Neural cell (in vitro differentiated cells): ENCODE results near the gene FRMD4A. TPM values are rescaled to one million over a fixed set of nuclear protein-coding genes. Genes with fewer than 3 reads are reported as not detected.
"Not testable (repeated sequence)": the region's sequence is repeated elsewhere in the genome, so short reads cannot be mapped to it uniquely, and the experiment has no call there.

Experiments used
- H2AFZ ChIP-seq: fragments of 200-600, 300-800 bp; sonication (generic), shearing (Covaris generic); 2 replicates; pipeline ENCODE4 v1.6.0; 2014; ENCODE audit warnings: low read depth, mild to moderate bottlenecking, antibody characterized with exemption, low read length, moderate library complexity
- H3F3A ChIP-seq: fragments of 200-600 bp; shearing (Covaris generic); 2 replicates; pipeline ENCODE4 v1.6.1; 2016; ENCODE audit warnings: mild to moderate bottlenecking, moderate library complexity, mixed read lengths, antibody characterized with exemption, low read length; ENCODE audit not compliant: insufficient read depth, poor library complexity, severe bottlenecking
- H3K27ac ChIP-seq: fragments of 200-600, 300-800 bp; sonication (generic), shearing (Covaris generic); 2 replicates; pipeline ENCODE4 v1.5.1; 2014; ENCODE audit warnings: mild to moderate bottlenecking, low read length, moderate library complexity
- H3K27me3 ChIP-seq: fragments of 300-800, 200-600 bp; sonication (generic), shearing (Covaris generic); 2 replicates; pipeline ENCODE4 v1.6.0; 2014; ENCODE audit warnings: mild to moderate bottlenecking, low read depth, low read length, moderate library complexity; ENCODE audit not compliant: insufficient read depth
- H3K36me3 ChIP-seq: fragments of 300-800, 200-600 bp; sonication (generic), shearing (Covaris generic); 2 replicates; pipeline ENCODE4 v1.5.1; 2014; ENCODE audit warnings: mild to moderate bottlenecking, antibody characterized with exemption, low read length, moderate library complexity; ENCODE audit not compliant: insufficient read depth
- H3K4me2 ChIP-seq: fragments of 300-800, 200-600 bp; sonication (generic), shearing (Covaris generic); 2 replicates; pipeline ENCODE4 v1.6.0; 2014; ENCODE audit warnings: mild to moderate bottlenecking, low read length
- H3K4me3 ChIP-seq: fragments of 300-800, 200-600 bp; sonication (generic), shearing (Covaris generic); 2 replicates; pipeline ENCODE4 v1.5.1; 2014; ENCODE audit warnings: mild to moderate bottlenecking, low read length, moderate library complexity
- H3K79me2 ChIP-seq: fragments of 200-600 bp; shearing (Covaris generic); replicated peaks from 2 replicates; pipeline ENCODE4 v1.6.0; 2014; ENCODE audit warnings: mild to moderate bottlenecking, low read length, moderate library complexity; ENCODE audit not compliant: insufficient read depth
- H3K9ac ChIP-seq: fragments of 300-800, 200-600 bp; sonication (generic), shearing (Covaris generic); 2 replicates; pipeline ENCODE4 v1.6.1; 2016; ENCODE audit warnings: mild to moderate bottlenecking, low read length, mixed read lengths
- H3K9me2 ChIP-seq: fragments of 200-600 bp; shearing (Covaris generic); 2 replicates; pipeline ENCODE4 v1.6.1; 2016; ENCODE audit warnings: mild to moderate bottlenecking, low read length, mixed read lengths; ENCODE audit not compliant: insufficient read depth
- H3K9me3 ChIP-seq: fragments of 200-600, 300-800 bp; sonication (generic), shearing (Covaris generic); 2 replicates; pipeline ENCODE4 v1.6.1; 2016; ENCODE audit warnings: mild to moderate bottlenecking, mixed run types, low read length, moderate library complexity, mixed read lengths
- H4K20me1 ChIP-seq: fragments of 200-600 bp; shearing (Covaris generic); 2 replicates; pipeline ENCODE4 v1.6.1; 2016; ENCODE audit warnings: mild to moderate bottlenecking, mixed run types; ENCODE audit not compliant: insufficient read depth
- CTCF ChIP-seq: fragments of 450-650 bp; IDR thresholded peaks from 2 replicates; pipeline ENCODE4 v1.5.1; 2014; ENCODE audit warnings: antibody characterized with exemption, mild to moderate bottlenecking, moderate library complexity; ENCODE audit not compliant: poor library complexity, severe bottlenecking
- EP300 ChIP-seq: fragments of 450-650 bp; conservative IDR thresholded peaks from 2 replicates; pipeline ENCODE4 v1.6.1; 2014; ENCODE audit warnings: antibody characterized with exemption, mild to moderate bottlenecking, moderate library complexity; ENCODE audit not compliant: poor library complexity, severe bottlenecking
- EZH2 ChIP-seq: fragments of 200-600, 300-800 bp; shearing (Covaris generic), sonication (generic); IDR thresholded peaks from 2 replicates; pipeline ENCODE4 v1.6.1; 2014; ENCODE audit warnings: antibody characterized with exemption, low read length, borderline replicate concordance, mild to moderate bottlenecking; ENCODE audit not compliant: insufficient read depth, poor library complexity, severe bottlenecking
- MXI1 ChIP-seq: fragments of 450-650 bp; conservative IDR thresholded peaks from 2 replicates; pipeline ENCODE4 v1.6.1; 2014; ENCODE audit warnings: antibody characterized with exemption, mild to moderate bottlenecking; ENCODE audit not compliant: poor library complexity, severe bottlenecking
- POLR2AphosphoS5 ChIP-seq: IDR thresholded peaks from 2 replicates; pipeline ENCODE4 v1.6.1; 2012
- RAD21 ChIP-seq: fragments of 450-650 bp; conservative IDR thresholded peaks from 2 replicates; pipeline ENCODE4 v1.6.1; 2014; ENCODE audit warnings: antibody characterized with exemption, mild to moderate bottlenecking, moderate library complexity
- REST ChIP-seq: IDR thresholded peaks from 2 replicates; pipeline ENCODE4 v1.6.1; 2012; ENCODE audit warnings: borderline replicate concordance
- SMC3 ChIP-seq: fragments of 450-650 bp; conservative IDR thresholded peaks from 2 replicates; pipeline ENCODE4 v1.6.1; 2014; ENCODE audit warnings: antibody characterized with exemption, mild to moderate bottlenecking, moderate library complexity; ENCODE audit not compliant: poor library complexity
- TAF1 ChIP-seq: IDR thresholded peaks from 2 replicates; pipeline ENCODE4 v1.6.1; 2012; ENCODE audit warnings: low read depth
- polyA plus RNA-seq: library from polyadenylated mRNA; depleted of rRNA; stranded (reverse); fragments of >200 nt; gene quantifications from 2 replicates; pipeline ENCODE4 v1.2.3, GENCODE V29; 2014

FRMD4A gene
- polyA plus RNA-seq, 1 donor from 2014 or later: 36.5 TPM

- Histone ChIP-seq H4K20me1 (no peaks in the 10 kb centered on the region), H3K4me3 (no peak overlapping the region), H3K4me2 (no peak overlapping the region), H3K9ac (no peak overlapping the region), H3K9me2 (no peaks in the 10 kb centered on the region), H2AFZ (no peak overlapping the region), H3K27ac (no peak overlapping the region), H3K9me3 (no peaks in the 10 kb centered on the region), H3K27me3 (no peaks in the 10 kb centered on the region), H3K36me3 (peaks cover 5% of the 10 kb centered on the region), H3K79me2 (no peaks in the 10 kb centered on the region), H3F3A (no peaks in the 10 kb centered on the region)
- TF ChIP-seq SMC3 (no peak), TAF1 (no peak), CTCF (no peak), POLR2AphosphoS5 (no peak), RAD21 (no peak), EP300 (no peak), EZH2 (no peak), REST (no peak), MXI1 (no peak)
These were observed 551.0 kb downstream of the FRMD4A start for GRCh38 chr10:13779748-13780147.

- H3K79me2 ChIP-seq, H3K27me3 ChIP-seq, H3F3A ChIP-seq, H3K36me3 ChIP-seq, H3K9ac ChIP-seq, H3K27ac ChIP-seq, H3K9me3 ChIP-seq, H3K4me3 ChIP-seq, H3K4me2 ChIP-seq, H3K9me2 ChIP-seq, H2AFZ ChIP-seq, H4K20me1 ChIP-seq: not testable (repeated sequence)
These were observed 552.1 kb downstream of the FRMD4A start for GRCh38 chr10:13778693-13778960.

- no peak overlapping the region for H3K4me2 ChIP-seq
- H3K27me3 ChIP-seq: no peaks in the 10 kb centered on the region
- peaks cover 5% of the 10 kb centered on the region for H3K36me3 ChIP-seq
- no peaks in the 10 kb centered on the region for H3K9me2 ChIP-seq
- no peak overlapping the region for H3K27ac ChIP-seq
- no peaks in the 10 kb centered on the region for H3K9me3 ChIP-seq
- H4K20me1 ChIP-seq: no peaks in the 10 kb centered on the region
- no peaks in the 10 kb centered on the region for H3K79me2 ChIP-seq
- no peaks in the 10 kb centered on the region for H3F3A ChIP-seq
- no peak overlapping the region for H3K9ac ChIP-seq
- H3K4me3 ChIP-seq: no peak overlapping the region
- TF ChIP-seq TAF1 (no peak), POLR2AphosphoS5 (no peak), MXI1 (no peak), RAD21 (no peak), EZH2 (no peak), SMC3 (no peak), EP300 (no peak), CTCF (no peak), REST (no peak)
- no peak overlapping the region for H2AFZ ChIP-seq
These were observed 553.8 kb downstream of the FRMD4A start for GRCh38 chr10:13776861-13777311.
